Mesenchymal stem cell (in vitro differentiated cells and primary cell): ENCODE results near the gene MICALL1.
A peak's percentile ranks its signal among the peaks of the same experiment; 100 is the strongest.
"Not testable (repeated sequence)": the region's sequence is repeated elsewhere in the genome, so short reads cannot be mapped to it uniquely, and the experiment has no call there.

ENCODE experiments used
- DNase-seq: peaks from one replicate; pipeline ENCODE4 v3.0.0-alpha.2; 2013
- H2AFZ ChIP-seq: one replicate; pipeline ENCODE4 v1.6.1; 2013; ENCODE audit warnings: low read depth, mild to moderate bottlenecking, control low read depth, inconsistent platforms, low read length, moderate library complexity
- H2AK5ac ChIP-seq: 2 replicates; pipeline ENCODE4 v1.6.1; 2013; ENCODE audit warnings: low read length, moderate library complexity, mild to moderate bottlenecking, inconsistent platforms; ENCODE audit not compliant: severe bottlenecking
- H2BK120ac ChIP-seq: one replicate; pipeline ENCODE4 v1.6.1; 2013; ENCODE audit warnings: low read depth, mild to moderate bottlenecking, inconsistent platforms, low read length, moderate library complexity
- H2BK12ac ChIP-seq, 2 experiments: one replicate each; pipeline ENCODE4 v1.6.1; 2013; ENCODE audit warnings: inconsistent platforms in 2 of 2, low read length in 2 of 2, mild to moderate bottlenecking in 2 of 2, moderate library complexity in 2 of 2, control low read depth in 1 of 2
- H2BK15ac ChIP-seq: one replicate; pipeline ENCODE4 v1.6.1; 2013; ENCODE audit warnings: mild to moderate bottlenecking, low read depth, inconsistent platforms; ENCODE audit not compliant: poor library complexity, severe bottlenecking
- H2BK5ac ChIP-seq: 2 replicates; pipeline ENCODE4 v1.6.1; 2013; ENCODE audit warnings: low read depth, mild to moderate bottlenecking, low read length, control low read depth, inconsistent platforms; ENCODE audit not compliant: poor library complexity, severe bottlenecking
- H3K14ac ChIP-seq, 2 experiments: one replicate each; pipeline ENCODE4 v1.6.1; 2013; ENCODE audit warnings: inconsistent platforms in 2 of 2, low read length in 2 of 2, control low read depth in 1 of 2, mild to moderate bottlenecking in 1 of 2, moderate library complexity in 1 of 2
- H3K18ac ChIP-seq, 2 experiments: one replicate each; pipeline ENCODE4 v1.6.1; 2013; ENCODE audit warnings: inconsistent platforms in 2 of 2, low read length in 2 of 2, control low read depth in 1 of 2, low read depth in 1 of 2, mild to moderate bottlenecking in 1 of 2
- H3K23ac ChIP-seq, 2 experiments: one replicate each; pipeline ENCODE4 v1.6.1; 2013; ENCODE audit warnings: inconsistent platforms in 2 of 2, low read length in 2 of 2, mild to moderate bottlenecking in 2 of 2, moderate library complexity in 2 of 2, control low read depth in 1 of 2
- H3K27ac ChIP-seq: 2 replicates; pipeline ENCODE4 v1.5.1; 2013; ENCODE audit warnings: mild to moderate bottlenecking, moderate library complexity, low read length, control low read depth, inconsistent platforms; ENCODE audit not compliant: poor library complexity, severe bottlenecking
- H3K27me3 ChIP-seq, 2 experiments: 2 replicates each; pipeline versions ENCODE4 v1.6.1 to v1.7.0; 2013; ENCODE audit warnings: low read length in 2 of 2, mild to moderate bottlenecking in 2 of 2, moderate library complexity in 2 of 2, control low read depth in 1 of 2, inconsistent platforms in 1 of 2; ENCODE audit not compliant: control insufficient read depth in 1 of 2, insufficient read depth in 1 of 2
- H3K36me3 ChIP-seq, 2 experiments: 2 replicates each; pipeline versions ENCODE4 v1.6.1 to v1.7.0; 2013; ENCODE audit warnings: low read length in 2 of 2, control low read depth in 1 of 2, inconsistent platforms in 1 of 2, low read depth in 1 of 2, mild to moderate bottlenecking in 1 of 2; ENCODE audit not compliant: insufficient read depth in 2 of 2, control insufficient read depth in 1 of 2
- H3K4ac ChIP-seq, 2 experiments: one replicate each; pipeline ENCODE4 v1.6.1; 2013; ENCODE audit warnings: inconsistent platforms in 2 of 2, low read length in 2 of 2, mild to moderate bottlenecking in 2 of 2, moderate library complexity in 2 of 2, control low read depth in 1 of 2, low read depth in 1 of 2
- H3K4me1 ChIP-seq: 2 replicates; pipeline ENCODE4 v1.6.1; 2013; ENCODE audit warnings: low read depth, low read length, control low read depth; ENCODE audit not compliant: control insufficient read depth, insufficient read depth
- H3K4me2 ChIP-seq: 2 replicates; pipeline ENCODE4 v1.6.1; 2013; ENCODE audit warnings: low read length, mild to moderate bottlenecking, inconsistent platforms; ENCODE audit not compliant: poor library complexity, severe bottlenecking
- H3K4me3 ChIP-seq, 2 experiments: 2 replicates each; pipeline versions ENCODE4 v1.5.1 to v1.7.0; 2013; ENCODE audit warnings: low read length in 2 of 2, mild to moderate bottlenecking in 2 of 2, control low read depth in 1 of 2, low read depth in 1 of 2; ENCODE audit not compliant: insufficient read depth in 1 of 2
- H3K79me1 ChIP-seq: replicated peaks from 2 replicates; pipeline ENCODE4 v1.6.1; 2013; ENCODE audit warnings: mild to moderate bottlenecking, control low read depth, low read length, inconsistent platforms; ENCODE audit not compliant: poor library complexity, severe bottlenecking
- H3K9ac ChIP-seq: 2 replicates; pipeline ENCODE4 v1.7.0; 2013; ENCODE audit warnings: mild to moderate bottlenecking, low read length, moderate library complexity
- H3K9me3 ChIP-seq: 2 replicates; pipeline ENCODE4 v1.7.0; 2013; ENCODE audit warnings: mild to moderate bottlenecking, low read length; ENCODE audit not compliant: control insufficient read depth
- H4K8ac ChIP-seq: one replicate; pipeline ENCODE4 v1.6.1; 2013; ENCODE audit warnings: inconsistent platforms, mild to moderate bottlenecking, low read length, moderate library complexity
- H4K91ac ChIP-seq: one replicate; pipeline ENCODE4 v1.6.1; 2013; ENCODE audit warnings: mild to moderate bottlenecking, low read length, inconsistent platforms
- WGBS: methylation state at CpG from one replicate; pipeline ENCODE4 v1.1.7; 2013; ENCODE audit warnings: mixed read lengths; 5-methylcytosine and 5-hydroxymethylcytosine counted together

Gene MICALL1

GRCh38 chr22:37955825-37956397, 49.8 kb downstream of the MICALL1 start:
- not testable (repeated sequence) for H3K14ac ChIP-seq, H2BK15ac ChIP-seq, H2AK5ac ChIP-seq, H3K27ac ChIP-seq, H3K4ac ChIP-seq, H4K8ac ChIP-seq, H4K91ac ChIP-seq, H3K18ac ChIP-seq, H2BK120ac ChIP-seq, H3K9ac ChIP-seq, H3K9me3 ChIP-seq, H2BK5ac ChIP-seq, H3K4me3 ChIP-seq, H3K4me2 ChIP-seq, H3K23ac ChIP-seq, H2AFZ ChIP-seq, H2BK12ac ChIP-seq, H3K27me3 ChIP-seq
- Histone ChIP-seq H3K36me3 (peaks cover 37 to 45% of the 10 kb centered on the region in 2 experiments), H3K79me1 (peaks cover 24% of the 10 kb centered on the region), H3K4me1 (peaks cover 11% of the 10 kb centered on the region)
- 87% methylated on average over 14 of the region's 15 CpGs for WGBS
- peak; percentile 43 for DNase-seq

GRCh38 chr22:37957232-37957631, 51.1 kb downstream of the MICALL1 start:
- no peak for DNase-seq
- H3K27me3 ChIP-seq = no peaks in the 10 kb centered on the region
- no peak overlapping the region for H3K9ac ChIP-seq
- no peak overlapping the region for H4K91ac ChIP-seq
- no peak overlapping the region for H2BK120ac ChIP-seq
- H3K23ac ChIP-seq = no peak overlapping the region
- no peak overlapping the region for H2AK5ac ChIP-seq
- no peak overlapping the region for H3K27ac ChIP-seq
- no peaks in the 10 kb centered on the region for H3K9me3 ChIP-seq
- H2BK5ac ChIP-seq = no peak overlapping the region
- no peak overlapping the region for H3K4me3 ChIP-seq
- H4K8ac ChIP-seq = no peak overlapping the region
- peaks cover 28% of the 10 kb centered on the region for H3K79me1 ChIP-seq
- no peak overlapping the region for H3K4me2 ChIP-seq
- H3K36me3 ChIP-seq = peaks cover 51 to 58% of the 10 kb centered on the region in 2 experiments
- H2AFZ ChIP-seq = no peak overlapping the region
- no peak overlapping the region for H3K4ac ChIP-seq
- no peak overlapping the region for H2BK12ac ChIP-seq
- H3K4me1 ChIP-seq = peaks cover 11% of the 10 kb centered on the region
- H2BK15ac ChIP-seq = no peak overlapping the region
- 98% methylated on average over 4 of the region's 4 CpGs for WGBS
- no peak overlapping the region for H3K18ac ChIP-seq
- no peak overlapping the region for H3K14ac ChIP-seq

- no peaks in the 10 kb centered on the region for H3K9me3 ChIP-seq
- H3K14ac ChIP-seq = no peak overlapping the region
- no peak overlapping the region for H3K9ac ChIP-seq
- H3K27me3 ChIP-seq = no peaks in the 10 kb centered on the region
- no peak overlapping the region for H3K27ac ChIP-seq
- H4K8ac ChIP-seq = no peak overlapping the region
- H3K4me2 ChIP-seq = no peak overlapping the region
- H2AK5ac ChIP-seq = no peak overlapping the region
- WGBS = over 99% methylated on average over 17 of the region's 18 CpGs
- H3K18ac ChIP-seq = no peak overlapping the region
- no peak overlapping the region for H3K23ac ChIP-seq
- no peak overlapping the region for H3K4me3 ChIP-seq
- H3K4me1 ChIP-seq = peaks cover 3% of the 10 kb centered on the region
- no peak overlapping the region for H4K91ac ChIP-seq
- no peak overlapping the region for H2BK120ac ChIP-seq
- no peak overlapping the region for H2AFZ ChIP-seq
- no peak overlapping the region for H2BK5ac ChIP-seq
- H2BK15ac ChIP-seq = no peak overlapping the region
- H3K36me3 ChIP-seq = peaks cover 59 to 74% of the 10 kb centered on the region in 2 experiments
- DNase-seq = no peak
- no peak overlapping the region for H3K4ac ChIP-seq
- H3K79me1 ChIP-seq = peaks cover 29% of the 10 kb centered on the region
- no peak overlapping the region for H2BK12ac ChIP-seq
These were observed 53.2 kb downstream of the MICALL1 start for GRCh38 chr22:37959231-37959825.

- DNase-seq = no peak
- 100% methylated on average over 2 of the region's 4 CpGs for WGBS
- H2AK5ac ChIP-seq = no peak overlapping the region
- H3K4ac ChIP-seq = no peak overlapping the region
- no peak overlapping the region for H4K91ac ChIP-seq
- H3K14ac ChIP-seq = no peak overlapping the region
- no peak overlapping the region for H2BK5ac ChIP-seq
- no peak overlapping the region for H3K4me3 ChIP-seq
- no peak overlapping the region for H2BK12ac ChIP-seq
- no peak overlapping the region for H3K4me2 ChIP-seq
- no peak overlapping the region for H3K9ac ChIP-seq
- no peak overlapping the region for H2AFZ ChIP-seq
- H2BK15ac ChIP-seq = no peak overlapping the region
- no peak overlapping the region for H3K18ac ChIP-seq
- H3K27me3 ChIP-seq = no peaks in the 10 kb centered on the region
- H3K27ac ChIP-seq = no peak overlapping the region
- H3K79me1 ChIP-seq = peaks cover 26% of the 10 kb centered on the region
- peaks cover 61 to 78% of the 10 kb centered on the region in 2 experiments for H3K36me3 ChIP-seq
- no peak overlapping the region for H4K8ac ChIP-seq
- H3K9me3 ChIP-seq = no peaks in the 10 kb centered on the region
- H3K4me1 ChIP-seq = peaks cover 3% of the 10 kb centered on the region
- no peak overlapping the region for H3K23ac ChIP-seq
- no peak overlapping the region for H2BK120ac ChIP-seq
These were observed 55.0 kb downstream of the MICALL1 start for GRCh38 chr22:37961062-37961461.
